Stomach (tissue), 9 donors: ENCODE data around the gene FAM83E. TPM values are rescaled to one million over a fixed set of nuclear protein-coding genes. Genes with fewer than 3 reads are reported as not detected.
A peak's percentile ranks its signal among the peaks of the same experiment; 100 is the strongest.

Experiments used
- DNase-seq, 2 donors: peaks; one replicate each; pipeline versions ENCODE4 v3.0.0 to v3.0.0-alpha.2; 2013 to 2019
- H3K27ac ChIP-seq, 5 donors: fragments of 200-600 bp in 4 of 5; sonication (generic) in 4 of 5; one replicate each; pipeline ENCODE4 v1.5.1; 2013 to 2019; ENCODE audit warnings: mild to moderate bottlenecking in 1 of 5, moderate library complexity in 1 of 5
- H3K27me3 ChIP-seq, 3 donors: fragments of 200-600 bp; sonication (generic); one replicate each; pipeline ENCODE4 v1.5.1; 2017 to 2019; ENCODE audit warnings: mixed run types in 1 of 3
- H3K36me3 ChIP-seq, 4 donors: fragments of 200-600 bp; sonication (generic); 1 replicate in 3 of 4; 2 replicates in 1 of 4; pipeline ENCODE4 v1.5.1; 2016 to 2019
- H3K4me1 ChIP-seq, 4 donors: fragments of 200-600 bp; sonication (generic); one replicate each; pipeline ENCODE4 v1.5.1; 2016 to 2019
- H3K4me3 ChIP-seq, 4 donors: fragments of 200-600 bp; sonication (generic) in 3 of 4; one replicate each; pipeline ENCODE4 v1.5.1; 2016 to 2019; ENCODE audit warnings: mild to moderate bottlenecking in 1 of 4
- H3K9me3 ChIP-seq, 4 donors: fragments of 200-600 bp; sonication (generic); one replicate each; pipeline ENCODE4 v1.5.1; 2016 to 2019
- CTCF ChIP-seq, 7 experiments: fragments of 450-650 bp in 4 of 7; fragments of 200-600 bp in 3 of 7; sonication (generic) in 3 of 7; IDR thresholded peaks; one replicate each; pipeline ENCODE4 v1.5.1; 2016 to 2019; ENCODE audit warnings: antibody characterized with exemption in 7 of 7, control low read depth in 2 of 7, mild to moderate bottlenecking in 1 of 7
- EP300 ChIP-seq: sonication (generic); formaldehyde crosslinking; IDR thresholded peaks from one replicate; pipeline ENCODE4 v1.6.1; 2017; ENCODE audit warnings: antibody characterized with exemption
- POLR2A ChIP-seq, 4 donors: fragments of 450-650 bp; IDR thresholded peaks; one replicate each; pipeline ENCODE4 v1.6.1; 2016; ENCODE audit warnings: antibody characterized with exemption in 4 of 4, control low read depth in 2 of 4, mild to moderate bottlenecking in 1 of 4, moderate library complexity in 1 of 4
- POLR2AphosphoS5 ChIP-seq, 3 donors: sonication (generic); formaldehyde crosslinking; IDR thresholded peaks; one replicate each; pipeline ENCODE4 v1.6.1; 2016; ENCODE audit warnings: antibody characterized with exemption in 3 of 3
- WGBS, 5 donors: extraction: QIAGEN DNeasy Blood & Tissue Kit in 3 of 5; methylation state at CpG; one replicate each; pipeline versions ENCODE4 v1.1.5 to v1.1.7; 2013 to 2018; 5-methylcytosine and 5-hydroxymethylcytosine counted together
- intact Hi-C: fragments of 100-400 bp; cut with DNase I; formaldehyde crosslinking; loops from one replicate; pipeline ENCODE4 v1.15.1; 2023; ENCODE audit warnings: low total_unique reads
- polyA plus RNA-seq, 3 donors: library from polyadenylated mRNA; stranded (reverse); fragments of 200-250 nt; gene quantifications; one replicate each; pipeline ENCODE4 v1.2.3, GENCODE V29; 2013
- total RNA-seq, 5 donors: library from RNA; depleted of rRNA; stranded (reverse); fragments of >200 nt; gene quantifications; one replicate each; pipeline versions ENCODE4 v1.1.0 to v1.2.3, GENCODE V29; 2014 to 2016
- donor health status: healthy with polysubstance abuse.
- donor health status: Bipolar disorder and iron deficiency.
- donor health status: healthy.

Gene FAM83E
- total and polyA plus RNA-seq, 8 donors: 13.3 to 275 (median 46.3) TPM

- H3K9me3 ChIP-seq: no peaks in the 10 kb centered on the region
- peaks cover 0 to 48% (median 27%) of the 10 kb centered on the region in 4 donors for H3K36me3 ChIP-seq
- H3K27ac ChIP-seq: peak overlapping the region; percentile 85 to 98 (median 93)
- H3K27me3 ChIP-seq: no peaks in the 10 kb centered on the region
- 16 to 36% (median 22%) methylated on average over 20 to 47 of the region's 47 CpGs for WGBS, 5 donors
- intact Hi-C loops: no loop called here
- peak; percentile 58 to 92 (median 68) for TF ChIP-seq POLR2AphosphoS5 (IDR thresholded peaks at IDR 0.05)
- peak in 4 of 7 experiments; percentile 11 to 26 (median 18) for TF ChIP-seq CTCF (IDR thresholded peaks at IDR 0.05)
- no peak for TF ChIP-seq EP300
- H3K4me1 ChIP-seq: peaks cover 52 to 99% (median 84%) of the 10 kb centered on the region in 4 donors
- peak; percentile 93 to 95 for DNase-seq
- peak overlapping the region; percentile 15 to 31 (median 20) for H3K4me3 ChIP-seq
Measured at GRCh38 chr19:48630296-48631063, 15.6 kb upstream of the FAM83E start.

- H3K27ac ChIP-seq: peak overlapping the region; percentile 85 to 98 (median 93)
- TF ChIP-seq CTCF (IDR thresholded peaks at IDR 0.05) (no peak), POLR2AphosphoS5 (IDR thresholded peaks at IDR 0.05) (peak in 2 of 3 donors; percentile 22 to 76)
- DNase-seq: peak; percentile 89 to 93
- 34 to 72% (median 39%) methylated on average over 24 to 48 of the region's 48 CpGs for WGBS, 5 donors
- H3K27me3 ChIP-seq: no peaks in the 10 kb centered on the region
- H3K36me3 ChIP-seq: peaks cover 0 to 48% (median 27%) of the 10 kb centered on the region in 4 donors
- peaks cover 47 to 99% (median 85%) of the 10 kb centered on the region in 4 donors for H3K4me1 ChIP-seq
- intact Hi-C loops: no loop called here
- H3K9me3 ChIP-seq: no peaks in the 10 kb centered on the region
- peak overlapping the region in 3 of 4 donors; percentile 15 to 31 (median 24) for H3K4me3 ChIP-seq
Measured at GRCh38 chr19:48629599-48630295, 14.9 kb upstream of the FAM83E start.

GRCh38 chr19:48629297-48629598 lies 14.4 kb upstream of the FAM83E start:
- peaks cover 50 to 99% (median 86%) of the 10 kb centered on the region in 4 donors for H3K4me1 ChIP-seq
- peak in 1 of 2 donors; percentile 23 for DNase-seq
- H3K36me3 ChIP-seq: peaks cover 0 to 48% (median 27%) of the 10 kb centered on the region in 4 donors
- no peaks in the 10 kb centered on the region for H3K27me3 ChIP-seq
- no peak overlapping the region for H3K4me3 ChIP-seq
- intact Hi-C loops: no loop called here
- TF ChIP-seq POLR2AphosphoS5 (IDR thresholded peaks at IDR 0.05) (no peak), CTCF (IDR thresholded peaks at IDR 0.05) (no peak), EP300 (no peak), POLR2A (IDR thresholded peaks at IDR 0.05) (no peak)
- 88 to 94% (median 91%) methylated on average over 14 to 22 of the region's 22 CpGs for WGBS, 5 donors
- H3K9me3 ChIP-seq: no peaks in the 10 kb centered on the region
- H3K27ac ChIP-seq: peak overlapping the region; percentile 85 to 98 (median 93)

GRCh38 chr19:48628486-48629296 lies 13.8 kb upstream of the FAM83E start:
- Histone ChIP-seq H3K36me3 (peaks cover 0 to 48% (median 27%) of the 10 kb centered on the region in 4 donors), H3K27ac (peak overlapping the region; percentile 12 to 98 (median 93)), H3K27me3 (no peaks in the 10 kb centered on the region), H3K4me3 (no peak overlapping the region), H3K9me3 (no peaks in the 10 kb centered on the region), H3K4me1 (peaks cover 47 to 95% (median 84%) of the 10 kb centered on the region in 4 donors)
- TF ChIP-seq CTCF (IDR thresholded peaks at IDR 0.05) (no peak), POLR2A (IDR thresholded peaks at IDR 0.05) (no peak), POLR2AphosphoS5 (IDR thresholded peaks at IDR 0.05) (no peak), EP300 (no peak)
- DNase-seq: no peak
- 73 to 82% (median 78%) methylated on average over 34 of the region's 34 CpGs for WGBS, 5 donors
- intact Hi-C loops: no loop called here
